ENCODE data around the gene DTL.

DTL gene

DNA sequence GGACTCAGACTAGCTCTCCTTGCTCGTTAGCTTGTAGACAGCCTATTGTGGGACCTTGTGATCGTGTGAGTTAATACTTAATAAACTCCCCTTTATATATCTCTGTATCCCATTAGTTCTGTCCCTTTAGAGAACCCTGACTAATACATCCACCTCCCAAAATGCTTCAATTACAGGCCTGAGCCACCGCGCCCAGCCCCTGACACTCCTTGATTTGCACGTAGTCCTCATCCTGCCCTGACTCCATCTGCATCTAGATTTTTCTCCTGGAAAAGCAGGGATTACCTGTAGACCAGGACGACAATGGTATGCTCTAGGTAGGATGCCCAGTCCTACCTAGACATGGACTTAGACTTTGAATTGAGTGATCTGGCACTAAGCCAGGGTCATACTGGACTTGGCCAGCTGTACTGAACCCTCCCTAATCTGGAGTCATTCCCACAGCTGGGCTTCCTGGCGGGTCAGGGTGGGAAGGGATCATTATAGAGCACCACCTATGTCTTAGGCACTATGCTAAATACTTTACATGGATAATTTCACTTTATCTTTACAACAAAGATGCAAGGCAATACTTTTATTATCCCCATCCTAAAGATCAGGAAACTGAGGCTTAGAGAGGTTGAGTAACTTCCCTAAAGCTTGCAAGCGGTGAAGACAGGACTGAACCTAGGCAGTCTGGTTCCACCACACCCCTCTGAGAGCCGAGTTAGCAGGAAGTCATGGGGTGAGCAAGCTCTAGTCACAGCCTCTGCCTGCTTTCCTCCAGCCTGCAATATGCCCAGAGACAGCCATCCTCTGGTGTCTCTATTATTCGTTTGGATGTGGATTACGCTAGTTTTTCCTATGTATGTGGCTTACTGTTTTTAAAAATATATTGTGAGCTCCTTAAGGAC, 89.4 kb downstream of the DTL start:
- in situ Hi-C loops (cut with HindIII; ENCODE audit: low sequenced_read_pairs), result no loop called here

DNA sequence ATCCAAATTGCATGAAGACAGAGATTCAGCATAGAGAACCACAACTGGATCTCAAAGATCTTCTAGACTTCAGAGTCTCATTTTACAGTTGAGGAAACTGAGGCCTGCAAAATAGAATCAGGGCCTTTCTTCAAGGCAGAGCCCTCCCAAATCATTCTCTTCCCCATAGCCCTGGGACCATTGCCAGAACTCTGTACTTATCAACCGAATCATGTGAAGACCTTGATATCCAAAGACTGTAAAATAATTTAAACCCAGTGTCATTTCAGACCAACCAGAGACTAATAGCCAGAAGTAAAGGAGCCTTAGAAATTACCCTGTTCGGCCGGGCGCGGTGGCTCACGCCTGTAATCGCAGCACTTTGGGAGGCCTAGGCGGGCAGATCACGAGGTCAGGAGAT, 90.1 kb downstream of the DTL start:
- in situ Hi-C loops (cut with HindIII; ENCODE audit: low sequenced_read_pairs), result no loop called here

DNA sequence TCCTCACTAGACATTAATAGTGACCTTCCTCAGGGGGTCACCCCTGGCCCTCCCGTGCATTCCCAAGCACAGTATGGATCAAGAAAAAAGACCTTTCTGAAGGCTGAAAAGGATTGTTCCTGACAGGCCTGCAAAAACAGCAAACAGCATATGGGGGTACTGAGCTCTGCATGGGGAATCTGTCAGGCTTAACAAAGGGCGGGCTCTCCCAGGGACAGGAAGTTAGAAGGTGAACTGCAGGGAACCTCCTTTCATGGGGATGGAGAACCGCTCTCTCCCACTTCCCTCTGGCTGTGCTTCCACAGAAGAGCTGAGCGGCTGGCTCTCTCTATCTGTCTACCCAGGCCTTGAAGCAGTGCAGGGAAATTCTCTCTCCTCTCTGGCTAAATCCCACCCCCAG, 91.7 kb downstream of the DTL start:
- in situ Hi-C loops (cut with HindIII; ENCODE audit: low sequenced_read_pairs), result no loop called here

DNA sequence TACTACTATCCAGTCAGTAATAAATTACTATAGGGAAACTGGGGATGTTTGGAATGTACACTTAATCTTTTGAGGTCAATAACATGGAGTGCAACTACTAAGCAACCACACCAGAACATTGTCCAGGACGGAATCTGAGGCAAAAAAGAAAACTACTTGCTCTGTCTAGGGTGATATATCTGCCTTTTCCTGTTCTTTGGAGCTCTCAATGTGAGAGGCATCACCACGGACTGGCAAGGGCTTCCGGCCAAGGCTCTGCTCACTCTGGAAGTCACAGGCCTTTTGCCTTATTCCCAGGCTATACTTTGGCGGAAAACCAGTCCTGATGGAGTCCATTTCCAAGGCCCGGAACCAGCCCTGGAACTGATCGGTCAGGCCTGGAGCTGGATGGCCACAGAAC, 94.2 kb downstream of the DTL start:
- in situ Hi-C loops (cut with HindIII; ENCODE audit: low sequenced_read_pairs), result no loop called here

DNA sequence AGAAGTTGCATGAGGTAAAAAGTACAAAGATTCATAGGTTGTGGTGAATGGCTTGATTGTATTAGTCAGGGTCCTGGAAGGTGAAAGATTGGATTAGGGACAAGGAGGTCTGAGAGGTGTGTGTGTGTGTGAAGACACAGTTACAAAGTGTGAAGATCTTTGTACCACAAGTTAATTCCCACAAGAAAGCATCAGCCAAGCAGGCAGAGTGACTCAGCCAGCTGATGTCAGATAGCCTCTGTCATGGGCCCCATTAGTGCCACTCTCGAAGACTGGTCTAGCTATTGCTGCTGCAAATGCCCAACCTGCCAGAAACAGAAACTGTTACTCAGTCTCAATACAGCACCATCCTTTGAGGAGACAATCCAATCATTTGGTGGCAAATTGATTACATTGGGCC, 96.5 kb downstream of the DTL start:
- in situ Hi-C loops (cut with HindIII; ENCODE audit: low sequenced_read_pairs), result no loop called here

DNA sequence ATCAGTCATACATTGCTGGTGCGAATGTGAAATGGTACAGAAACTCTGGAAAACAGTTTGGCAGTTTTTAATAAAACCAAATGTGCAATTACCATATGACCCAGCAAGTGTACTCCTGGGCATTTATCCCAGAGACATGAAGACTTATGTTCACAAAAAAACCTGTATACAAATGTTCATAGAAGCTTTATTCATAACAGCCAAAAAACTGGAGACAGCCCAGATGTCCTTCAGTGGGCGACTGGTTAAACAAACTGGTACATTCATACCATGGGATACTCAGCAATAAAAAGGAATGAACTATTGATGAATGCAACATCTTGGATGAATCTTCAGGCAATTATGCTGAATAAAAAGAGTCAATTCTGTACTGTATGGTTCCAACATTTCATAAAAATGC, 97.8 kb downstream of the DTL start:
- in situ Hi-C loops (cut with HindIII; ENCODE audit: low sequenced_read_pairs), result no loop called here

DNA sequence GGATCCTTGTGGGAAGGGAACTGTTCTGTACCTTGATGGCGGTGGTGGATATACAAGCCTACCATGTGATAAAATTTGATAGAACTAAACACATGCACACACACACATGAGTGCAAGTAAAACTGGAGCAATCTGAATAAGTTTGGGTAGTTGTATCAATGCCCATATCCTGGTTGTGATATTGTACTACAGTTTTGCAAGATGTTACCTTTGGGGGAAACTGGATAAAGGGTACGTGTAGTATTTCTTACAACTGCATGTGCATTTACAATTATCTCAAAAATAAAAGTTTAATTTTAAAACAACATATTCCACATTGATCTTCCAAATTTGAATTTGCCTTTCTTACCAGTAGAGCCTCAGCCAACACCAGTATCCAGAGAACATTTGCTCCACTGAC, 99.6 kb downstream of the DTL start:
- in situ Hi-C loops (cut with HindIII; ENCODE audit: low sequenced_read_pairs), result no loop called here

DNA sequence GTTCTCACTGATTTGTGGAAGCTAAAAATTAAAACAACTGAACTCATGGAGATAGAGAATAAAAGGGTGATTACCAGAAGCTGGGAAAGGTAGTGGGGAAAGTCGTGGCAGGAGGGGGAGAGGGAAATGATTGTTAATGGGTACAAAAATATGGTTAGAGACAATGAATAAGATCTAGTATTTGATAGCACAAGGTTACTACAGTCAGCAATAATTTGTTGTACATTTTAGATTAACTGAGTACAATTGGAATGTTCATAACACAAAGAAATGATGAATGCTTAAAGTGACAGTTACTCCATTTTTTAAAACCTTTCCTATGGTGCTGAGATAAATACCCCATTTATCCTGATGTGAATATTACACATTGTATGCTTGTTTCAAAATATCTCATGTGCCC, 102.3 kb downstream of the DTL start:
- in situ Hi-C loops (cut with HindIII; ENCODE audit: low sequenced_read_pairs), result no loop called here

DNA sequence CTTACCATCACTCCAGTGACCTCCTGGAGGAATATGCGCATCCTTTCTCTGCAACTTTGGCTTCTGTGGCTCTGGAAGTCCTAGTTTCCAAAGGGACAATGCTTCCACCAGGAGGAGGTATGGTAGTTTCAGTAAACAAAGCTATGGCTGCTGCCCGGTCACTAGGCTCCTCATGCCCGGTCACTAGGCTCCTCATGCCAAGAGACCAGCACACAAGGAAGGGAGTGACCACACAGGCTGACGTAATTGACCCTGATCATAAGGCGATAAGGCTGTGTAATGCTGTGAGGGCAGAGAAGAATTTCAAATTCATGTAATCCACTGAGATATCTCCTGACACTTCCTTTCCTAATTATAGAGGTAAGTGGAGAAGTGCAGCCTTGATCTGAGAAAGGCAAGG, 102.9 kb downstream of the DTL start:
- in situ Hi-C loops (cut with HindIII; ENCODE audit: low sequenced_read_pairs), result no loop called here

DNA sequence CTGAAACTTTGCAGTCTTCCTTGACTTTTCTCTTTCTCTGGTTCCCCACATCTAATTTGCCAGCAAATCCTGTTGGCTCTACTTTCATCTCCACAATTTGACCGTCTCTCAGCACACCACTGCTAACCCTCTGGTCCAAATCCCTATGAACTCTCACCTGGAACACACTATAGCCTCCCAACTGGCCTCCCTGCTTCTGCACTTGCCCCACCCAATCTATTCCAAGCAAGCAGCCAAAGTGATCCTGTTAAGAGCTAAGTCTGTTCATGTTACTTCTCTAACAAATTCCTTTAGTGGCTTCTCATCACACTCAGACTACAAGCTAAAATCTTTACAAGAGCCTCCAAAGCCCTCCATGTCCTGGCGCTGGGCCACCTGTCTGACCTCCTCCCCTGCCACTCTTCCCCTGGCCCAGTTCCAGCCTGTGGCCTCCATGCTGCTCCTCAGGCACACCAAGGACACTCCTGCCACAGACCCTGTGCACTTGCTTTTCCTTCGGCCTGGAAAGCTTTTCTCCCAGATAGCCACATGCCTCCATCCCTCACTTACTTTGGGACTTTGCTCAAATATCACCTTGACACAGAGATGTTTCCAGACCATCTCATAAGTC, 104.1 kb downstream of the DTL start:
- in situ Hi-C loops (cut with HindIII; ENCODE audit: low sequenced_read_pairs), result no loop called here

DNA sequence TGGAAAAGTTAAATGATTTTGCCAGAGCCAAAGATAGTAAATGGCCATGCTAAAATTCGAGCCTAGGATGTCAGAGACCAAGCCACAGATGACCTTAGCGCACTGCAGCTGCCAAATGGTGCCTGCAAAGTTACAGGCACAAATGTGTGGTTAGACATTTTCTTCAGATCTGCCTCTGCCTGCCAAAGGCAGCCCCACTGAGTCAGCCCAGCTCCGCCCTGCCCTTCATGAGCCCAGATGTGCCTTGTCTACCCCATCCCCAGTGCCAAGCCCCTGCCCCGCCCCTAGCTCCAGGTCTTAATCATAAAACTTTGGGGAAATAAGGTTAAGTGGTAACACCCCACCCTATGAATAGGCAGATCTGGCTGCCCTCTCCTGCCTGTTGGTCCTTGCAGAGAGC, 105.9 kb downstream of the DTL start:
- in situ Hi-C loops (cut with HindIII; ENCODE audit: low sequenced_read_pairs), result no loop called here

DNA sequence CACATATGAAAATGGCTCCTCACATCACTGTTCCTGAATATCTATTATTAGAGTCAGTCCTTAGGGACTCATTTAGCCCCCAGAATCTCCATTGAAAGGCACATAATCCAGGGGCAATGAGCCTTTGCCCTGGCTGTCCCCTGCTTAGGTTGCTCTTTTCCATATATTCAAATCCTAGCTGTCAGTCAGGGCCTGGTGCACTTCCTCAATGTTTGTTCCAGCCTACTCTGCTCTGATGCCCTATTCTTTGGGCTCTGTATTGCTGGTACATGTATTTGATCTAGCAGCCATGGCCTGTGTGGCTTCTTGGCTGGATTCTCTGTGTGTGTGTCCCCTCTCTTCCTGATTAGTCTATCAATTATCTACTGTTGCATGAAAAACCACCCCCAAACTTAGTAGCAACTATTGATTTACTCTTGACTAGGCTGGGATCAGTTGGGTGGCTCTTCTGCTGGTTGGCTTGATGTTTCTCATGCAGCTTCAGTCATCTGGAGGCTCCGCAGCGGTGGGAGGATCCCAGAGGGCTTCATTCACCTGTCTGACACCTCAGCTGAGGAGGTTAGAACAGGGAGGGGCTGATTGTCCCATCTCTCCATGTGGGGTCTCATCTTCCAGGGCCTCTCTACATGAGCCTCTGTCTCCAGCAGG, 107.5 kb downstream of the DTL start:
- in situ Hi-C loops (cut with HindIII; ENCODE audit: low sequenced_read_pairs), result no loop called here

DNA sequence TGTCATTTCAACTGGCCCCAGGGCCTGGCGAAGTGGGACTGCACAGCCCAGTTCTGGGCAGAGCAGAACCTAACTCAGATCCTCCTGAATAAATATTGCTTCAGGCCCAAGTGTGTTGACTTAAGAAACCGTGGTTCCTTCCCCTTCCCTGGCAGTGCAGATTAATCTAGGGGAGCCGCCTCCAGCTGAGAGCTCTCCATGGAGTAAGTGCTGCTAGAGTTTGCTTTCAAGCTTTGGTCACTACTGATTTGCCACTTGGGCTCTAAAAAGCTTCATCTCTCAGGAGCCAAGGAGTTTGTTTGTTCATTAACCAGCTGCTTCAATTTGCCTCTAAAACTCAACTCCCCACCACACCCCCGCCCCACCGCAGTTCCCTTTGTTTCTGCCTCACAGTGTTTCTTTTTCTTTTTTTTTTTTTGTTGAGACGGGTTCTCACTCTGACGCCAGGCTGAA, 112.1 kb downstream of the DTL start:
- in situ Hi-C loops (cut with HindIII; ENCODE audit: low sequenced_read_pairs), result no loop called here

DNA sequence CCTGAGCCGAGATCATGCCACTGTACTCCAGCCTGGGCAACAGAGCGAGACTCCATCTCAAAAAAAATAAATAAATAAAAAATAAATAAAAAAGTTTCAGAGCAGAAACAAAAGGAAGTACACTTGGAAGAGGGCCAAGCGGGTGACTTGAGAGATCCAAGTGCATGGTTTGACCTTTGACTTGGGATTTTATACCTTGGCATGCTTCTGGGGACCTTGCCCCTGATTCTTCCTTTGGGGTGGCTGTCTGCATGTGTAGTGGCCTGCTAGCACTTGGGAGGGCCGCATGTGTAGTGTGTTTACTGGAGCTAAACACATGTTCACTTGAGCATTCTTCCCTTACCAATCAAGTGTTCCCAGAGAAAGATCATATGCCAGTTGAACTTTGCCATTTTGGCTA, 114.0 kb downstream of the DTL start:
- in situ Hi-C loops (cut with HindIII; ENCODE audit: low sequenced_read_pairs), result no loop called here

DNA sequence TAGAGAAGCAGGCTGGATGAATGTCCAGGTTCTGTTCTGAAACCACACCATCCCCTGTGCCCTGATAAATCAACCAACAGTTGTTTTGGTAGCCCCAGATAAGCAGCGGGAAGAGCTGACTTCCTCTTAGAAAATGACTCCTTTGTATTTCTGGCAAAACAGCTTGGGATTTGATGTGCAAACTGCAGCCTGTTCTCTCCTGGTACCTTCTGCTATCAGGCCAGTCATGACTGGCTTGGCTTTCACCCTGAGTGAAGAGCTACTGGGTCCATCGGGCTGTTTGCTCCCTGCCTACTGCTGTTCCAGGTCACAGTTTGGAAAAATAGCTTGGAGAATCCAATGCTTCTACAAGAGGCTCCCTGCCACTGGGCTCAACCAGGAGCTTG, 116.8 kb downstream of the DTL start:
- in situ Hi-C loops (cut with HindIII; ENCODE audit: low sequenced_read_pairs), result no loop called here

DNA sequence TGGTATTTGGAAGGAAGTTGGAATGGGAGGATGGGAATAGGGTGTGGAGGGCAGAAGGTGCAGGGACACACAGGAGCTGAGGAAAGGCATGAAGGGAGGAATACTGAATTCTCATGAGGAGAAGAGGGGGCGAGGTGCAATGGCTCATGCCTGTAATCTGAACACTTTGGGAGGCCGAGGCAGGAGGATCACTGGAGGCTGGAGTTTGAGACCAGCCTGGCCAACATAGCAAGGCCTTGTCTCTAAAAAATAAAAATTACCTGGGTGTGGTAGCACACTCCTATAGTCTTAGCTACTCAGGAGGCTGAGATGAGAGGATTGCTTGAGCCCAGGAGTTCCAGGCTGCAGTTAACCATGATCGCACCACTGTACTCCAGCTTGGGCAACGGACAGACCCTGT, 117.3 kb downstream of the DTL start:
- in situ Hi-C loops (cut with HindIII; ENCODE audit: low sequenced_read_pairs), result no loop called here

DNA sequence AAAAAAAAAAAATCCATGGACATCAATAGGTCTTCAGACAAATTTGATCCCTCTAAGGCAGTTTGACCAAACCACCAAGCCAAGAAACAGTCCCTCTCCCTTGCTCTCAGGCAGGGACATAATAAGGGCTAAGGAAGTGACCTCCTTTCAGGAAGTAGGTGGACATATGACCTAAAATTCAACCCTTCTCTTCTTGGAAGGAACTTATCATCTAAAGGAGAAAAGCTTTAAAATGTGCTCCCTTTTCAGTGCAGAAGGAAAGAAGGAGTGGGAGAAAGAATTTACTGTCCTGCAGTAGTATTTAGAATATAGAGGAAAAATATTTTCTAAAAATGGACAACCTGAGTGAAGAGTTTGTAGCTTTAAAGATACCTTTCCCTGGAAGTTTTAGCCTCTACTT, 118.1 kb downstream of the DTL start:
- in situ Hi-C loops (cut with HindIII; ENCODE audit: low sequenced_read_pairs), result no loop called here

All from DLD1 (cell line).